Liver (tissue), 9 donors: ENCODE measurements around the gene TGM2. TPM values are rescaled to one million over a fixed set of nuclear protein-coding genes. Genes with fewer than 3 reads are reported as not detected.

Experiments used
- DNase-seq: peaks from one replicate; pipeline ENCODE4 v3.0.0-alpha.2; 2017; ENCODE audit warnings: low spot score
- H3K27ac ChIP-seq, 2 donors: one replicate each; pipeline ENCODE4 v1.7.0; 2013; ENCODE audit warnings: inconsistent platforms in 2 of 2, low read length in 2 of 2, control low read depth in 1 of 2, low read depth in 1 of 2, mild to moderate bottlenecking in 1 of 2
- H3K27me3 ChIP-seq, 4 donors: one replicate each; pipeline versions ENCODE4 v1.6.1 to v1.7.0; 2013; ENCODE audit warnings: low read length in 3 of 4, inconsistent platforms in 1 of 4, mild to moderate bottlenecking in 1 of 4, moderate library complexity in 1 of 4; ENCODE audit not compliant: control insufficient read depth in 4 of 4, insufficient read depth in 4 of 4
- H3K36me3 ChIP-seq, 4 donors: one replicate each; pipeline versions ENCODE4 v1.6.1 to v1.7.0; 2013; ENCODE audit warnings: low read length in 3 of 4, mild to moderate bottlenecking in 3 of 4, low read depth in 1 of 4, moderate library complexity in 1 of 4; ENCODE audit not compliant: control insufficient read depth in 4 of 4, insufficient read depth in 3 of 4
- H3K4me1 ChIP-seq, 4 donors: one replicate each; pipeline versions ENCODE4 v1.6.1 to v1.7.0; 2013; ENCODE audit warnings: low read length in 3 of 4, mild to moderate bottlenecking in 3 of 4, moderate library complexity in 1 of 4; ENCODE audit not compliant: control insufficient read depth in 4 of 4, insufficient read depth in 4 of 4
- H3K4me3 ChIP-seq, 3 donors: one replicate each; pipeline versions ENCODE4 v1.6.1 to v1.7.0; 2013; ENCODE audit warnings: low read length in 3 of 3, control low read depth in 1 of 3, low read depth in 1 of 3, mild to moderate bottlenecking in 1 of 3
- H3K9ac ChIP-seq, 2 donors: one replicate each; pipeline ENCODE4 v1.7.0; 2013; ENCODE audit warnings: low read length in 2 of 2, mild to moderate bottlenecking in 2 of 2, moderate library complexity in 2 of 2, control low read depth in 1 of 2, low read depth in 1 of 2
- H3K9me3 ChIP-seq, 4 donors: one replicate each; pipeline versions ENCODE4 v1.6.1 to v1.7.0; 2013; ENCODE audit warnings: low read length in 3 of 4; ENCODE audit not compliant: control insufficient read depth in 4 of 4
- ATF3 ChIP-seq: IDR thresholded peaks from 2 replicates; pipeline ENCODE4 v1.6.1; 2016; ENCODE audit warnings: antibody characterized with exemption
- CTCF ChIP-seq: fragments of 150-350 bp; IDR thresholded peaks from 2 replicates; pipeline ENCODE4 v1.5.1; 2017; ENCODE audit warnings: improper control_type of control experiment, low read depth, low read length; ENCODE audit not compliant: missing input control
- EGR1 ChIP-seq, 2 donors: IDR thresholded peaks; 2 replicates each; pipeline ENCODE4 v1.6.1; 2016 to 2018; ENCODE audit warnings: antibody characterized with exemption in 2 of 2, low read depth in 2 of 2
- FOXA1 ChIP-seq: IDR thresholded peaks from 2 replicates; pipeline ENCODE4 v1.6.1; 2016; ENCODE audit warnings: antibody characterized with exemption
- FOXA2 ChIP-seq: IDR thresholded peaks from 2 replicates; pipeline ENCODE4 v1.6.1; 2016; ENCODE audit warnings: antibody characterized with exemption
- GABPA ChIP-seq, 2 donors: IDR thresholded peaks in 1 of 2; conservative IDR thresholded peaks in 1 of 2; 2 replicates each; pipeline ENCODE4 v1.6.1; 2016; ENCODE audit warnings: antibody characterized with exemption in 2 of 2, mild to moderate bottlenecking in 1 of 2, moderate library complexity in 1 of 2
- HNF4A ChIP-seq, 2 donors: conservative IDR thresholded peaks; 2 replicates each; pipeline ENCODE4 v1.6.1; 2016; ENCODE audit warnings: antibody characterized with exemption in 2 of 2, mild to moderate bottlenecking in 2 of 2
- HNF4G ChIP-seq: IDR thresholded peaks from 2 replicates; pipeline ENCODE4 v1.6.1; 2016; ENCODE audit warnings: antibody characterized with exemption
- JUND ChIP-seq, 2 donors: IDR thresholded peaks; 2 replicates each; pipeline ENCODE4 v1.6.1; 2016; ENCODE audit warnings: antibody characterized with exemption in 2 of 2
- MAX ChIP-seq: IDR thresholded peaks from 2 replicates; pipeline ENCODE4 v1.6.1; 2016; ENCODE audit warnings: antibody characterized with exemption
- NR2F2 ChIP-seq: IDR thresholded peaks from 2 replicates; pipeline ENCODE4 v1.6.1; 2016; ENCODE audit warnings: antibody characterized with exemption
- RAD21 ChIP-seq, 2 donors: IDR thresholded peaks; 2 replicates each; pipeline ENCODE4 v1.6.1; 2016; ENCODE audit warnings: antibody characterized with exemption in 2 of 2, mild to moderate bottlenecking in 2 of 2
- REST ChIP-seq: IDR thresholded peaks from 2 replicates; pipeline ENCODE4 v1.6.1; 2016; ENCODE audit warnings: antibody characterized with exemption, mild to moderate bottlenecking
- RXRA ChIP-seq, 2 donors: IDR thresholded peaks; 2 replicates each; pipeline ENCODE4 v1.6.1; 2017 to 2018; ENCODE audit warnings: antibody characterized with exemption in 2 of 2, mild to moderate bottlenecking in 1 of 2
- SP1 ChIP-seq: IDR thresholded peaks from 2 replicates; pipeline ENCODE4 v1.6.1; 2018; ENCODE audit warnings: antibody characterized with exemption, mild to moderate bottlenecking
- TAF1 ChIP-seq: conservative IDR thresholded peaks from 2 replicates; pipeline ENCODE4 v1.6.1; 2016; ENCODE audit warnings: antibody characterized with exemption, mild to moderate bottlenecking
- YY1 ChIP-seq: IDR thresholded peaks from 2 replicates; pipeline ENCODE4 v1.6.1; 2016; ENCODE audit warnings: antibody characterized with exemption, mild to moderate bottlenecking
- ZBTB33 ChIP-seq: IDR thresholded peaks from 2 replicates; pipeline ENCODE4 v1.6.1; 2016; ENCODE audit warnings: antibody characterized with exemption
- WGBS: extraction: QIAGEN DNeasy Blood & Tissue Kit; methylation state at CpG from one replicate; pipeline ENCODE4 v1.1.7; 2013; 5-methylcytosine and 5-hydroxymethylcytosine counted together
- polyA plus RNA-seq, 2 donors: library from polyadenylated mRNA; stranded (reverse) in 1 of 2; unstranded in 1 of 2; fragments of 200-250 nt in 1 of 2; fragments of >200 nt in 1 of 2; fragmentation: Nextera tagmentation in 1 of 2; extraction: Ambion mirVana in 1 of 2; gene quantifications; one replicate each; pipeline versions ENCODE4 v1.2.1 to v1.2.3, GENCODE V29; 2013 to 2015
- total RNA-seq, 2 donors: library from RNA; depleted of rRNA; stranded (reverse); fragments of >200 nt; gene quantifications; one replicate each; pipeline ENCODE4 v1.2.3, GENCODE V29; 2014
- donor health status: healthy.
- donor health status: healthy.
- donor health status: healthy.
- donor health status: healthy.
- donor health status: healthy.

TGM2 gene
- total and polyA plus RNA-seq, 4 donors, result 106 to 375 (median 190) TPM

- Histone ChIP-seq H3K9ac (no peak overlapping the region), H3K27ac (no peak overlapping the region), H3K36me3 (no peaks in the 10 kb centered on the region), H3K9me3 (no peaks in the 10 kb centered on the region), H3K4me3 (no peak overlapping the region), H3K27me3 (no peaks in the 10 kb centered on the region), H3K4me1 (peaks cover 0 to 2% (median 0%) of the 10 kb centered on the region in 4 donors)
- 75% methylated on average over 6 of the region's 6 CpGs for WGBS
- no peak for DNase-seq
- TF ChIP-seq FOXA1 (no peak), SP1 (no peak), REST (no peak), EGR1 (IDR thresholded peaks at IDR 0.05; ENCODE audit: low read depth in 2 of 2) (no peak), HNF4G (no peak), RAD21 (IDR thresholded peaks at IDR 0.05) (no peak), HNF4A (conservative IDR thresholded peaks at IDR 0.05) (no peak), YY1 (no peak), CTCF (no peak)
Measured at GRCh38 chr20:38201356-38201755, 36.3 kb upstream of the TGM2 start.

GRCh38 chr20:38200646-38201045 is 35.6 kb upstream of the TGM2 start:
- Histone ChIP-seq H3K4me3 (no peak overlapping the region), H3K9ac (no peak overlapping the region), H3K4me1 (peaks cover 0 to 7% (median 2%) of the 10 kb centered on the region in 4 donors), H3K27me3 (no peaks in the 10 kb centered on the region), H3K27ac (no peak overlapping the region), H3K9me3 (no peaks in the 10 kb centered on the region), H3K36me3 (no peaks in the 10 kb centered on the region)
- DNase-seq, result no peak
- TF ChIP-seq ZBTB33 (no peak), ATF3 (no peak), HNF4G (no peak), YY1 (no peak), RAD21 (IDR thresholded peaks at IDR 0.05) (no peak), REST (no peak), TAF1 (no peak), JUND (IDR thresholded peaks at IDR 0.05) (no peak), FOXA1 (no peak), HNF4A (conservative IDR thresholded peaks at IDR 0.05) (no peak), NR2F2 (no peak), GABPA (IDR thresholded peaks at IDR 0.05 in 1 of 2, conservative IDR thresholded peaks at IDR 0.05 in 1 of 2) (no peak), SP1 (no peak), MAX (no peak), CTCF (no peak), FOXA2 (no peak), RXRA (IDR thresholded peaks at IDR 0.05) (no peak), EGR1 (IDR thresholded peaks at IDR 0.05; ENCODE audit: low read depth in 2 of 2) (no peak)
- 82% methylated on average over 3 of the region's 3 CpGs for WGBS
